H9 (cell line): ENCODE data around the gene GPR183. TPM values are rescaled to one million over a fixed set of nuclear protein-coding genes. Genes with fewer than 3 reads are reported as not detected.

ENCODE experiments used
- DNase-seq: peaks from one replicate; pipeline ENCODE4 v3.0.0-alpha.2; 2017
- H2AFZ ChIP-seq: one replicate; pipeline ENCODE4 v1.6.1; 2013; ENCODE audit warnings: mild to moderate bottlenecking, low read length, control low read depth, moderate library complexity
- H2AK5ac ChIP-seq: 2 replicates; pipeline ENCODE4 v1.6.1; 2013; ENCODE audit warnings: low read length, control low read depth, mixed read lengths; ENCODE audit not compliant: insufficient read length
- H2BK120ac ChIP-seq: one replicate; pipeline ENCODE4 v1.6.1; 2013; ENCODE audit warnings: low read depth, mild to moderate bottlenecking, low read length, control low read depth, inconsistent platforms; ENCODE audit not compliant: poor library complexity, severe bottlenecking
- H2BK12ac ChIP-seq: 2 replicates; pipeline ENCODE4 v1.6.1; 2013; ENCODE audit warnings: low read length, control low read depth, mixed read lengths, low read depth; ENCODE audit not compliant: insufficient read length
- H2BK15ac ChIP-seq: 2 replicates; pipeline ENCODE4 v1.6.1; 2013; ENCODE audit warnings: low read depth, low read length, control low read depth
- H2BK20ac ChIP-seq: one replicate; pipeline ENCODE4 v1.6.1; 2013; ENCODE audit warnings: low read depth, mild to moderate bottlenecking, low read length, control low read depth, inconsistent platforms; ENCODE audit not compliant: poor library complexity, severe bottlenecking
- H2BK5ac ChIP-seq: 2 replicates; pipeline ENCODE4 v1.6.1; 2013; ENCODE audit warnings: low read length, control low read depth, mixed read lengths; ENCODE audit not compliant: insufficient read length
- H3K14ac ChIP-seq: 2 replicates; pipeline ENCODE4 v1.6.1; 2013; ENCODE audit warnings: low read length, control low read depth; ENCODE audit not compliant: insufficient read depth
- H3K18ac ChIP-seq: 2 replicates; pipeline ENCODE4 v1.6.1; 2013; ENCODE audit warnings: low read depth, mild to moderate bottlenecking, mixed read lengths, low read length, control low read depth; ENCODE audit not compliant: insufficient read length
- H3K23ac ChIP-seq: 2 replicates; pipeline ENCODE4 v1.6.1; 2013; ENCODE audit warnings: low read length, control low read depth, mixed read lengths, low read depth; ENCODE audit not compliant: insufficient read length
- H3K23me2 ChIP-seq: 2 replicates; pipeline ENCODE4 v1.6.1; 2013; ENCODE audit warnings: low read depth, mild to moderate bottlenecking, mixed read lengths, low read length, control low read depth; ENCODE audit not compliant: insufficient read length, poor library complexity, severe bottlenecking
- H3K27ac ChIP-seq: 2 replicates; pipeline ENCODE4 v1.5.1; 2013; ENCODE audit warnings: low read length, control low read depth, mixed read lengths, low read depth; ENCODE audit not compliant: insufficient read length
- H3K27me3 ChIP-seq: 2 replicates; pipeline ENCODE4 v1.6.1; 2013; ENCODE audit warnings: low read length, control low read depth, inconsistent platforms; ENCODE audit not compliant: insufficient read depth
- H3K4ac ChIP-seq: 2 replicates; pipeline ENCODE4 v1.6.1; 2013; ENCODE audit warnings: low read depth, mild to moderate bottlenecking, control low read depth, inconsistent platforms, low read length, moderate library complexity
- H3K4me1 ChIP-seq: 2 replicates; pipeline ENCODE4 v1.6.1; 2013; ENCODE audit warnings: low read length, control low read depth, inconsistent platforms; ENCODE audit not compliant: insufficient read depth
- H3K4me2 ChIP-seq: 2 replicates; pipeline ENCODE4 v1.6.1; 2013; ENCODE audit warnings: low read length, control low read depth, mixed read lengths; ENCODE audit not compliant: insufficient read length, insufficient read depth
- H3K56ac ChIP-seq: 2 replicates; pipeline ENCODE4 v1.6.1; 2013; ENCODE audit warnings: low read depth, mild to moderate bottlenecking, mixed read lengths, low read length, control low read depth; ENCODE audit not compliant: insufficient read length
- H3K79me1 ChIP-seq: 2 replicates; pipeline ENCODE4 v1.6.1; 2013; ENCODE audit warnings: low read depth, mild to moderate bottlenecking, moderate library complexity, low read length, control low read depth, inconsistent platforms; ENCODE audit not compliant: insufficient read depth, poor library complexity, severe bottlenecking
- H3K79me2 ChIP-seq: 2 replicates; pipeline ENCODE4 v1.6.1; 2013; ENCODE audit warnings: low read length, control low read depth, inconsistent platforms; ENCODE audit not compliant: insufficient read depth
- H3K9ac ChIP-seq: 2 replicates; pipeline ENCODE4 v1.6.1; 2013; ENCODE audit warnings: low read length, control low read depth, mixed read lengths; ENCODE audit not compliant: insufficient read length; ENCODE audit errors: extremely low read depth
- H3K9me3 ChIP-seq: one replicate; pipeline ENCODE4 v1.6.1; 2013; ENCODE audit warnings: low read depth, low read length, inconsistent platforms; ENCODE audit not compliant: control insufficient read depth
- H3T11ph ChIP-seq: one replicate; pipeline ENCODE4 v1.6.1; 2013; ENCODE audit warnings: mild to moderate bottlenecking, low read length, control low read depth, inconsistent platforms
- H4K20me1 ChIP-seq: one replicate; pipeline ENCODE4 v1.6.1; 2013; ENCODE audit not compliant: control insufficient read depth, insufficient read length, insufficient read depth
- H4K5ac ChIP-seq: 2 replicates; pipeline ENCODE4 v1.6.1; 2013; ENCODE audit warnings: low read depth, mild to moderate bottlenecking, mixed read lengths, low read length, control low read depth; ENCODE audit not compliant: insufficient read length
- H4K8ac ChIP-seq: replicated peaks from 2 replicates; pipeline ENCODE4 v1.6.1; 2013; ENCODE audit warnings: low read length, control low read depth, mixed read lengths, low read depth; ENCODE audit not compliant: insufficient read length
- H4K91ac ChIP-seq: 2 replicates; pipeline ENCODE4 v1.6.1; 2013; ENCODE audit warnings: low read depth, mild to moderate bottlenecking, moderate library complexity, mixed read lengths, low read length, control low read depth; ENCODE audit not compliant: insufficient read length
- H3K27ac Mint-ChIP-seq, 3 experiments: 2 replicates in 2 of 3; 3 replicates in 1 of 3; pipeline ENCODE4 v1.8.0; 2020 to 2021; ENCODE audit warnings: mixed read lengths in 3 of 3, mild to moderate bottlenecking in 1 of 3, moderate library complexity in 1 of 3
- H3K27me3 Mint-ChIP-seq: 2 replicates; pipeline ENCODE4 v1.8.0; 2021; ENCODE audit warnings: low read depth, mild to moderate bottlenecking, moderate library complexity, mixed read lengths
- H3K36me3 Mint-ChIP-seq, 3 experiments: 2 replicates in 2 of 3; 3 replicates in 1 of 3; pipeline ENCODE4 v1.8.0; 2020 to 2021; ENCODE audit warnings: low read depth in 3 of 3, mixed read lengths in 3 of 3; ENCODE audit not compliant: insufficient read depth in 1 of 3
- H3K4me1 Mint-ChIP-seq, 2 experiments: 2 replicates each; pipeline ENCODE4 v1.8.0; 2020; ENCODE audit warnings: mixed read lengths in 2 of 2
- H3K4me3 Mint-ChIP-seq, 2 experiments: 2 replicates in 1 of 2; 3 replicates in 1 of 2; pipeline ENCODE4 v1.8.0; 2020 to 2021; ENCODE audit warnings: mild to moderate bottlenecking in 2 of 2, mixed read lengths in 2 of 2, moderate library complexity in 1 of 2
- H3K9me3 Mint-ChIP-seq, 2 experiments: 2 replicates in 1 of 2; 3 replicates in 1 of 2; pipeline ENCODE4 v1.8.0; 2020; ENCODE audit warnings: mild to moderate bottlenecking in 2 of 2, mixed read lengths in 2 of 2, moderate library complexity in 1 of 2
- WGBS: extraction: QIAGEN DNeasy Blood & Tissue Kit; methylation state at CpG from one replicate; pipeline ENCODE4 v1.1.7; 2013; ENCODE audit warnings: missing lambda C conversion rate, low lambda C conversion rate, mixed read lengths; ENCODE audit not compliant: insufficient read length; ENCODE audit errors: extremely low coverage; 5-methylcytosine and 5-hydroxymethylcytosine counted together
- total RNA-seq: library from RNA; stranded (reverse); gene quantifications from 2 replicates; pipeline ENCODE4 v1.2.1, GENCODE V29; 2021
- TF ChIP-seq, protein P1 (sequence below): fragments of 200-600 bp; sonication (generic); conservative IDR thresholded peaks from 3 replicates; pipeline ENCODE4 v1.8.0; 2021; ENCODE audit warnings: antibody characterized with exemption, mild to moderate bottlenecking

Gene GPR183
- total RNA-seq, 1 experiment from 2014 or later: not detected

DNA sequence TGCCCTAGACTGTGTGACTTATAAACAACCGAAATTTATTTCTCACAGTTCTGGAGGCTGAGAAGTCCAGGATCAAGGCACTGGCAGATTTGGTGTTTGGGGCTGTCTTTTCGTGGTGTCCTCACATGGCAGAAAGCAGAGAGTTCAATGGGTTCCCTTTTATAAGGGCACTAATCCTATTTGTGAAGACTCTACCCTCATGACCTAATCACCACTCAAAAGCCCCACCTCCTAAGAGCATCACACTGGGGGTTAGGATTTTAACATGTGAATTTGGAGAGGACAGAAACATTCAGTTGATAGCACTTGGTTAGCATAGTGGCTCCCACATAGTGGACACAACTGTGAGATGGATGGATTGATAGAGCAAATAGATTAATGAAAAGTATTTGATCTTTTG, 27.6 kb downstream of the GPR183 start:
- no peak overlapping the region for H2BK120ac ChIP-seq
- no peaks in the 10 kb centered on the region for H4K20me1 ChIP-seq
- Mint-ChIP-seq H3K4me3 (no peak overlapping the region), H3K9me3 (no peaks in the 10 kb centered on the region), H3K4me1 (peaks cover 30 to 37% of the 10 kb centered on the region in 2 experiments), H3K27ac (peak overlapping the region in 1 of 3 experiments; percentile 66; a peak in 1 of 7 replicates), H3K36me3 (peaks cover 4 to 10% (median 8%) of the 10 kb centered on the region in 3 experiments; a peak in 4 of 7 replicates), H3K27me3 (no peaks in the 10 kb centered on the region)
- no peak overlapping the region for H3K27ac ChIP-seq
- H3K79me1 ChIP-seq: peaks cover 8% of the 10 kb centered on the region
- H3K23me2 ChIP-seq: no peaks in the 10 kb centered on the region
- H2BK12ac ChIP-seq: no peak overlapping the region
- no CpG with 5 or more reads among the region's 2 CpGs for WGBS
- H4K5ac ChIP-seq: no peak overlapping the region
- no peak overlapping the region for H3K4ac ChIP-seq
- H3K4me2 ChIP-seq: no peak overlapping the region
- no peak overlapping the region for H2BK20ac ChIP-seq
- no peaks in the 10 kb centered on the region; the same call in 1 of the 2 replicates for H3K4me1 ChIP-seq
- H3K14ac ChIP-seq: no peak overlapping the region
- H2AFZ ChIP-seq: no peak overlapping the region
- DNase-seq: no peak
- no peak overlapping the region for H3T11ph ChIP-seq
- no peak overlapping the region for H3K23ac ChIP-seq
- no peak overlapping the region for H4K91ac ChIP-seq
- H2BK15ac ChIP-seq: no peak overlapping the region
- H3K9me3 ChIP-seq: no peaks in the 10 kb centered on the region
- no peak overlapping the region for H4K8ac ChIP-seq
- no peak overlapping the region for H3K18ac ChIP-seq
- no peak overlapping the region for H3K56ac ChIP-seq
- no peaks in the 10 kb centered on the region for H3K79me2 ChIP-seq
- no peak overlapping the region for H2AK5ac ChIP-seq
- H3K9ac ChIP-seq: no peak overlapping the region
- TF ChIP-seq, protein P1, sequence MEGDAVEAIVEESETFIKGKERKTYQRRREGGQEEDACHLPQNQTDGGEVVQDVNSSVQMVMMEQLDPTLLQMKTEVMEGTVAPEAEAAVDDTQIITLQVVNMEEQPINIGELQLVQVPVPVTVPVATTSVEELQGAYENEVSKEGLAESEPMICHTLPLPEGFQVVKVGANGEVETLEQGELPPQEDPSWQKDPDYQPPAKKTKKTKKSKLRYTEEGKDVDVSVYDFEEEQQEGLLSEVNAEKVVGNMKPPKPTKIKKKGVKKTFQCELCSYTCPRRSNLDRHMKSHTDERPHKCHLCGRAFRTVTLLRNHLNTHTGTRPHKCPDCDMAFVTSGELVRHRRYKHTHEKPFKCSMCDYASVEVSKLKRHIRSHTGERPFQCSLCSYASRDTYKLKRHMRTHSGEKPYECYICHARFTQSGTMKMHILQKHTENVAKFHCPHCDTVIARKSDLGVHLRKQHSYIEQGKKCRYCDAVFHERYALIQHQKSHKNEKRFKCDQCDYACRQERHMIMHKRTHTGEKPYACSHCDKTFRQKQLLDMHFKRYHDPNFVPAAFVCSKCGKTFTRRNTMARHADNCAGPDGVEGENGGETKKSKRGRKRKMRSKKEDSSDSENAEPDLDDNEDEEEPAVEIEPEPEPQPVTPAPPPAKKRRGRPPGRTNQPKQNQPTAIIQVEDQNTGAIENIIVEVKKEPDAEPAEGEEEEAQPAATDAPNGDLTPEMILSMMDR: no peak
- no peak overlapping the region for H2BK5ac ChIP-seq
- no peaks in the 10 kb centered on the region for H3K27me3 ChIP-seq
